ENCODE measurements around the gene TSPAN13.
A peak's percentile ranks its signal among the peaks of the same experiment; 100 is the strongest.
"Not testable (repeated sequence)": the region's sequence is repeated elsewhere in the genome, so short reads cannot be mapped to it uniquely, and the experiment has no call there.

TSPAN13 gene

GRCh38 chr7:16753932-16754855, 639 bp downstream of the TSPAN13 start:
- peak overlapping the region; percentile 78 for H3K4me3 Mint-ChIP-seq
- H3K9me3 Mint-ChIP-seq = no peaks in the 10 kb centered on the region
- H3K27ac Mint-ChIP-seq = no peak overlapping the region
- H3K36me3 Mint-ChIP-seq (ENCODE audit: low read depth) = no peaks in the 10 kb centered on the region
- H3K4me1 Mint-ChIP-seq (ENCODE audit: low read depth) = peaks cover 15% of the 10 kb centered on the region
- H3K27me3 Mint-ChIP-seq (ENCODE audit: low read depth) = peaks cover 38% of the 10 kb centered on the region
- DNase-seq (ENCODE audit: low spot score) = no peak

- peaks cover 16% of the 10 kb centered on the region for H3K4me1 Mint-ChIP-seq (ENCODE audit: low read depth)
- H3K36me3 Mint-ChIP-seq (ENCODE audit: low read depth) = no peaks in the 10 kb centered on the region
- no peaks in the 10 kb centered on the region for H3K9me3 Mint-ChIP-seq
- H3K27ac Mint-ChIP-seq = no peak overlapping the region
- H3K4me3 Mint-ChIP-seq = peak overlapping the region; percentile 78
- no peak for DNase-seq (ENCODE audit: low spot score)
- peaks cover 38% of the 10 kb centered on the region for H3K27me3 Mint-ChIP-seq (ENCODE audit: low read depth)
Measured at GRCh38 chr7:16754856-16755317, 1.3 kb downstream of the TSPAN13 start.

DNA sequence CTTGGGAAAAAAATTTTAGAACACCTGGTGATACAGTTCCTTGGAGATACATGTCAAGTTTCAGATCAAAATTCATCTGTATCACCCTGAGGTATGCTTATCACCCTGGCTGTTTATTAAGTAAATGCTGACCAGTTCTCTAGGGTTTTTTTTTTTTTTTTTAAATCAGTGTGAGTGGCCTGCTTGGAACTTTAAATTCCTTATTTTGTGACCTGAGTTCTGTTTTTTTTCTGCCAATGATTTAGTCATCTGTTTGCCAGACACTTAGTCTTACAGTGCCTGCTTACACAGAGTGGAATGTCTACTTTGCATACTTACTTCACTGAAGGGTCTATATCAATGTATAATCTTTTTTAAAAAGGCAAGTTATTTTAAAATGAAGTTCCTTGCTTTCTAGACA, 1.8 kb downstream of the TSPAN13 start:
- peaks cover 16% of the 10 kb centered on the region for H3K4me1 Mint-ChIP-seq (ENCODE audit: low read depth)
- H3K27ac Mint-ChIP-seq = no peak overlapping the region
- H3K4me3 Mint-ChIP-seq = no peak overlapping the region
- H3K27me3 Mint-ChIP-seq (ENCODE audit: low read depth) = peaks cover 38% of the 10 kb centered on the region
- no peaks in the 10 kb centered on the region for H3K36me3 Mint-ChIP-seq (ENCODE audit: low read depth)
- DNase-seq (ENCODE audit: low spot score) = no peak
- no peaks in the 10 kb centered on the region for H3K9me3 Mint-ChIP-seq

DNA sequence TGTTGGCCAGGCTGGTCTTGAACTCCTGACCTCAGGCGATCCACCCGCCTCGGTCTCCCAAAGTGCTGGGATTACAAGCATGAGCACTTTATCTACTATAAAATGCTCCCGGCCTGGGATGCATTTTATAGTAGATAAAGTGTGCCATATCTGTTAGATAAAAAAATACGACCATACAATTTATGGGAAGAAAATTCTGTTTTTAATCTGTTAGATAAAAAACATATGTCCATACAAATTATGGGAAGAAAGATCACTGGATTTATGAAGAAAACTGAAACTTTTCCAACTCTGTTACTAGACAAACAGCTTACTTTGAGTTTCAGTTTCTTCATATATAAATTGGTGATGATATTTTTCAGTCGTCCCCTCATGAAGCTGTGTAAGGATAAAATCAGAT, 4.5 kb downstream of the TSPAN13 start:
- Mint-ChIP-seq H3K9me3 (no peaks in the 10 kb centered on the region), H3K4me1 (ENCODE audit: low read depth) (peaks cover 15% of the 10 kb centered on the region), H3K4me3 (no peak overlapping the region), H3K27me3 (ENCODE audit: low read depth) (peaks cover 34% of the 10 kb centered on the region), H3K36me3 (ENCODE audit: low read depth) (no peaks in the 10 kb centered on the region), H3K27ac (no peak overlapping the region)
- DNase-seq (ENCODE audit: low spot score) = no peak

DNA sequence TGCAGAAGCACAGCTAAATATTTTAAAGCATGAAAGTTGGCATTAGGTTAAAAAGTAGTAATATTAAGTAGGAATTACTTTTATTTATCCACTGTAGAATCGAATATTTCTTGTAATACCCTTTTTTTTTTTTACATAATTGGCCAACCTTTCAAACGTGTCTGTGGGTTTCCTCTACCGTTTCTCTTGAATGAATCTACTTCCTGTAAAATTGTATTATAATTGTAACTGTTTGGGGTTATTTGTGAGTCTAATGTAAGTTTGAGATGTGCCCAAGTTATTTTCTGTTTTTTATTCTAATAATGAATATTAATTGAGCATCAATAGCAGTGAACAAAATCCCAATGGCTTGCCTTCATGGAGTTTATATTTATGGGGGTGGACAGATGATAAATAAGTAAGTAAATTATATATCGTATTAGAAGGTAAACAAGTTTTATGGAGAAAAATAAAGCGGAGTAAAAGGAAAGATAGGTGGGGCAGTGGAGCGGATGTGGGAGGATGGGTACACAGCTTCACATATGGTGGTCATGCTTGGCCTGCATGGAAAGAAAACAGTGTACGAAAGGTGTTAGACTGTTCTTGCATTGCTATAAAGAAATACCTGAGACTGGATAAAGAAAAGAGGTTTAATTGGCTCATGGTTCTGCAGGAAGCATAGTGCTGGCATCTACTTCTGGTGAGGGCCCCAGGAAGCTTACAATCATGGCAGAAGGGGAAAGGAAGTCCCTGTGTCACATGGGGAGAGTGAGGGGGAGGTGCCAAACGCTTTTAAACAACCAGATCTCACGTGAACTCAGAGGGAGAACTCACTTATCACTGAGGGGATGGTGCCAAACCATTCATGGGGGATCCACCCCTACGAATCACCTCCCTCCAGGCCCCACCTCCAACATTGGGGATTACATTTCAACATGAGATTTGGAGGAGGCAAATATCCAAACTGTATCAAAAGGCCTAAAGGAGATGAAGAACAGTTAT, 5.4 kb downstream of the TSPAN13 start:
- no peak overlapping the region for H3K4me3 Mint-ChIP-seq
- peaks cover 12% of the 10 kb centered on the region for H3K4me1 Mint-ChIP-seq (ENCODE audit: low read depth)
- DNase-seq (ENCODE audit: low spot score) = no peak
- peaks cover 32% of the 10 kb centered on the region for H3K27me3 Mint-ChIP-seq (ENCODE audit: low read depth)
- H3K36me3 Mint-ChIP-seq (ENCODE audit: low read depth) = no peaks in the 10 kb centered on the region
- H3K9me3 Mint-ChIP-seq = no peaks in the 10 kb centered on the region
- no peak overlapping the region for H3K27ac Mint-ChIP-seq

DNA sequence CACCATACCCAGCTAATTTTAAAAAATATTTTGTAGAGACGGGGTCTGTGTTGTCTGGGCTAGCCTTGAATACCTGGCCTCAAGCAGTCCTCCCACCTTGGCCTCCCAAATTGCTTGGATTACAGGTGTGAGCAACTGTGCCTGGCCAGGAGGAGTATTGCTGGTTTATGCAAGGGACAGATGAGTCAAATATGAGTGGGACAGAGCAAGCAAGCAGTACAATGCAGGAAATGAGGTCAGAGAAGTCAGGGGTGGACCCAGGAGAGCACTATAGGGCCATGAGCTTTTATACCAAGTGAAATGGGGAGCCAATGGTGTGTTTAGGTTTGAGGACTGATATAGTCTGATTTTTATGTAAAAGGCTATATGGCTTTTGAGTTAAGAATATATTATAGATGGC, 6.3 kb downstream of the TSPAN13 start:
- H3K36me3 Mint-ChIP-seq (ENCODE audit: low read depth) = no peaks in the 10 kb centered on the region
- no peak overlapping the region for H3K4me3 Mint-ChIP-seq
- peaks cover 8% of the 10 kb centered on the region for H3K4me1 Mint-ChIP-seq (ENCODE audit: low read depth)
- no peak overlapping the region for H3K27ac Mint-ChIP-seq
- no peaks in the 10 kb centered on the region for H3K9me3 Mint-ChIP-seq
- no peak for DNase-seq (ENCODE audit: low spot score)
- H3K27me3 Mint-ChIP-seq (ENCODE audit: low read depth) = peaks cover 24% of the 10 kb centered on the region

DNA sequence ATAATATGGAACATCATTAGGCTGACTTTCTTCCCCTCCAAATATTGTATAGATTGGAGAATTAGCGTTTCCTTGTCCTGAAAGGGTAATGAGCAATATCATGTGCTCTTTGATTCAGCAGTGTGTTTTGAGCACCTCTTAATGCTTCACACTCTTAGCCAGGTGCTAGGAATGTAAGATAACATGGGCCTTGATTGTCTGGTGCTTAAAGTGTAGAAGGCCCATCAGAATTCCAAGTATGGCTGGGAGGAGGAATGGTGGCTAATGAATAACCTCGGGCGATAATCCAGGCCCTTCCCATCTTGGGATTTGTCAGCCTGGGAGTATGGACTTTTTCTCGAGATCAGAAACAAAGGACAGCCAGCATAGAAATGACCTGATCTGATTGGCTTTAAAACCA, 8.6 kb downstream of the TSPAN13 start:
- no peak for DNase-seq (ENCODE audit: low spot score)
- H3K9me3 Mint-ChIP-seq = no peaks in the 10 kb centered on the region
- H3K27ac Mint-ChIP-seq = no peak overlapping the region
- H3K36me3 Mint-ChIP-seq (ENCODE audit: low read depth) = no peaks in the 10 kb centered on the region
- peaks cover 3% of the 10 kb centered on the region for H3K27me3 Mint-ChIP-seq (ENCODE audit: low read depth)
- peaks cover 5% of the 10 kb centered on the region for H3K4me1 Mint-ChIP-seq (ENCODE audit: low read depth)
- H3K4me3 Mint-ChIP-seq = no peak overlapping the region

GRCh38 chr7:16764942-16765341, 11.4 kb downstream of the TSPAN13 start:
- DNase-seq (ENCODE audit: low spot score) = no peak
- Mint-ChIP-seq H3K9me3 (no peaks in the 10 kb centered on the region), H3K36me3 (ENCODE audit: low read depth) (no peaks in the 10 kb centered on the region), H3K4me3 (no peak overlapping the region), H3K27me3 (ENCODE audit: low read depth) (peaks cover 4% of the 10 kb centered on the region), H3K4me1 (ENCODE audit: low read depth) (no peaks in the 10 kb centered on the region), H3K27ac (no peak overlapping the region)

- Mint-ChIP-seq H3K27me3 (ENCODE audit: low read depth) (peaks cover 4% of the 10 kb centered on the region), H3K4me1 (ENCODE audit: low read depth) (no peaks in the 10 kb centered on the region), H3K4me3 (no peak overlapping the region), H3K27ac (no peak overlapping the region), H3K9me3 (no peaks in the 10 kb centered on the region), H3K36me3 (ENCODE audit: low read depth) (no peaks in the 10 kb centered on the region)
- DNase-seq (ENCODE audit: low spot score) = no peak
Measured at GRCh38 chr7:16765436-16765859, 11.9 kb downstream of the TSPAN13 start.

GRCh38 chr7:16769994-16770393, 16.4 kb downstream of the TSPAN13 start:
- not testable (repeated sequence) for H3K36me3 Mint-ChIP-seq (ENCODE audit: low read depth); H3K27me3 Mint-ChIP-seq (ENCODE audit: low read depth); H3K27ac Mint-ChIP-seq; H3K4me3 Mint-ChIP-seq; H3K4me1 Mint-ChIP-seq (ENCODE audit: low read depth); H3K9me3 Mint-ChIP-seq; DNase-seq (ENCODE audit: low spot score)

DNA sequence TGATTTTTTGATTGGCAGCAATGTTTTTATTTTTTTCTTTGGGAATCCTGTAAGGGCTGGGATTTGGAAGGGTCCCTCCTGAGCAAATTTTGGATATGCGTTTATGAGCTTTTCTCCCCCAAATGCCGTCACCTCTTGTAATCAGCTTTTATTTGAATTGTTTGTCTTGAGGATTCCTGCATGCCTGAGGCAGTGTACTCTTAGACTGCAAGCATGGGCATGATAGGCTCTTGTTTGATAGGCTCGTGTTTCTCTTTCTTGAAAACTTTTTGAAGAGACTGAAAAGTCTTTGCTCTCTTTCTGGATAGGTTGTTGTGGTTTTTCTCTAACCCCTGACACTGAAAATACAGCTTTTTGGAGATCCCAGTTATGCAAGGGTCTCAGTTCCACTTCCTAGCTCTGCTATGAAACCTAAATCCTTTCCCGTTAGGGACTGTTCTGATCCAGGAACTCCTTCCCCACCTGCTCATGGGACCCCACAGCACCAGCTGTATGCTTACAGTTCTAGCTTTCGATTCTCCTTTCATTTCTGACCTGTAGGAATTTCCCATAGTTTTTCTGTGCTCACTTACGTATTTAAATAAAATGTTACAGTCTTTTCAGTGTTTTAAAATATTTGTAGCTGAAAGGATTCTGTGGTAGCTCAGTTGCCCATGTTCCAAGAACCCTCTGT, 17.2 kb downstream of the TSPAN13 start:
- no peaks in the 10 kb centered on the region for H3K9me3 Mint-ChIP-seq
- H3K27me3 Mint-ChIP-seq (ENCODE audit: low read depth) = peaks cover 8% of the 10 kb centered on the region
- H3K36me3 Mint-ChIP-seq (ENCODE audit: low read depth) = no peaks in the 10 kb centered on the region
- H3K4me1 Mint-ChIP-seq (ENCODE audit: low read depth) = no peaks in the 10 kb centered on the region
- no peak for DNase-seq (ENCODE audit: low spot score)
- no peak overlapping the region for H3K4me3 Mint-ChIP-seq
- no peak overlapping the region for H3K27ac Mint-ChIP-seq

DNA sequence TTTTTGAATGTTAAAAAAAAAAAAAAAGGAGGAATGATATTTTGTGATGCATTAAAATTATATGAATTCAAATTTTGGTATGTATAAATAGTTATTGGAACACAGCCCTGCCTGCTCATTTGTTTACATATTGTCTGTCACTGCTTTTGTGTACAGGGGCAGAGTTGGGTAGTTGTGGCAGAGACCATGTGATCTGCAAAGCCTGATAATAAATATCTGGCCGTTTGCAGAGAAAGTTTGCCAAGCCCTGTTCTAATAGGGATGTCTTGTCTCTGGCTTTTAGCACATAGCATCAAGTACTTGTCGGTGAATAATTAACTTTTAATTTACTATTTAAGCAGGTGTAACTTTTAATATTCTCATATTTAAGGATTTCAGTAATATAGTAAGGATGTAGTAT, 19.8 kb downstream of the TSPAN13 start:
- no peak for DNase-seq (ENCODE audit: low spot score)
- no peaks in the 10 kb centered on the region for H3K4me1 Mint-ChIP-seq (ENCODE audit: low read depth)
- peaks cover 3% of the 10 kb centered on the region for H3K27me3 Mint-ChIP-seq (ENCODE audit: low read depth)
- no peak overlapping the region for H3K27ac Mint-ChIP-seq
- H3K4me3 Mint-ChIP-seq = no peak overlapping the region
- H3K36me3 Mint-ChIP-seq (ENCODE audit: low read depth) = no peaks in the 10 kb centered on the region
- H3K9me3 Mint-ChIP-seq = no peaks in the 10 kb centered on the region

GRCh38 chr7:16773884-16774283, 20.3 kb downstream of the TSPAN13 start:
- no peak overlapping the region for H3K4me3 Mint-ChIP-seq
- H3K27ac Mint-ChIP-seq = no peak overlapping the region
- DNase-seq (ENCODE audit: low spot score) = no peak
- H3K9me3 Mint-ChIP-seq = no peaks in the 10 kb centered on the region
- peaks cover 3% of the 10 kb centered on the region for H3K27me3 Mint-ChIP-seq (ENCODE audit: low read depth)
- no peaks in the 10 kb centered on the region for H3K36me3 Mint-ChIP-seq (ENCODE audit: low read depth)
- no peaks in the 10 kb centered on the region for H3K4me1 Mint-ChIP-seq (ENCODE audit: low read depth)
